ENCODE data around the gene ROBO3. TPM values are rescaled to one million over a fixed set of nuclear protein-coding genes. Genes with fewer than 3 reads are reported as not detected.

The ROBO3 gene
- total RNA-seq, 1 experiment from 2014 or later, result 1.3 TPM

- Histone ChIP-seq H2AFZ (no peak overlapping the region), H3K27ac (no peak overlapping the region), H3K36me3 (ENCODE audit: low read depth) (no peaks in the 10 kb centered on the region), H3K27me3 (ENCODE audit: insufficient read depth, low read depth) (peaks cover 16% of the 10 kb centered on the region; the same call in 1 of the 2 replicates), H3K4me2 (no peak overlapping the region), H4K20me1 (ENCODE audit: insufficient read depth) (no peaks in the 10 kb centered on the region), H3F3A (ENCODE audit: insufficient read depth, low read depth) (no peaks in the 10 kb centered on the region), H3K4me3 (no peak overlapping the region), H3K4me1 (replicated peaks; ENCODE audit: insufficient read depth) (no peaks in the 10 kb centered on the region), H3K9me2 (ENCODE audit: insufficient read depth) (no peaks in the 10 kb centered on the region), H3K9me3 (ENCODE audit: insufficient read depth, low read depth) (no peaks in the 10 kb centered on the region), H3K79me2 (ENCODE audit: low read depth) (no peaks in the 10 kb centered on the region)
- ChIA-PET POLR2A (ENCODE audit: unreplicated experiment) (no interaction called here), CTCF (no interaction called here)
- TF ChIP-seq EZH2 (IDR thresholded peaks at IDR 0.05; ENCODE audit: low read depth) (no peak), CTCF (conservative IDR thresholded peaks at IDR 0.05) (no peak)
- no TSS peak for BruUV-seq (replicated peaks)
- intact Hi-C loops (cut with micrococcal nuclease; ENCODE audit: unreplicated experiment), result no loop called here
- DNase-seq, result no peak
Measured at GRCh38 chr11:124891373-124891861, 26.2 kb downstream of the ROBO3 start.

GRCh38 chr11:124892146-124892545, 26.9 kb downstream of the ROBO3 start:
- Histone ChIP-seq H3K9me2 (ENCODE audit: insufficient read depth) (no peaks in the 10 kb centered on the region), H3K4me3 (no peak overlapping the region), H2AFZ (no peak overlapping the region), H3K79me2 (ENCODE audit: low read depth) (no peaks in the 10 kb centered on the region), H3F3A (ENCODE audit: insufficient read depth, low read depth) (no peaks in the 10 kb centered on the region), H3K27me3 (ENCODE audit: insufficient read depth, low read depth) (peaks cover 9% of the 10 kb centered on the region; the same call in 1 of the 2 replicates), H3K4me2 (no peak overlapping the region), H3K9me3 (ENCODE audit: insufficient read depth, low read depth) (no peaks in the 10 kb centered on the region), H3K4me1 (replicated peaks; ENCODE audit: insufficient read depth) (no peaks in the 10 kb centered on the region), H4K20me1 (ENCODE audit: insufficient read depth) (no peaks in the 10 kb centered on the region), H3K27ac (no peak overlapping the region), H3K36me3 (ENCODE audit: low read depth) (no peaks in the 10 kb centered on the region)
- CTCF ChIA-PET, result no interaction called here
- intact Hi-C loops (cut with micrococcal nuclease; ENCODE audit: unreplicated experiment), result no loop called here
- DNase-seq, result no peak
- no TSS peak for BruUV-seq (replicated peaks)
- POLR2A ChIA-PET (ENCODE audit: unreplicated experiment), result no interaction called here
- no peak for TF ChIP-seq CTCF (conservative IDR thresholded peaks at IDR 0.05)
- TF ChIP-seq EZH2 (IDR thresholded peaks at IDR 0.05; ENCODE audit: low read depth), result no peak

GRCh38 chr11:124892750-124893454, 27.7 kb downstream of the ROBO3 start:
- no peaks in the 10 kb centered on the region for H3K79me2 ChIP-seq (ENCODE audit: low read depth)
- POLR2A ChIA-PET (ENCODE audit: unreplicated experiment), result no interaction called here

More at GRCh38 chr11:124892750-124893454, 27.7 kb downstream of the ROBO3 start:
- Histone ChIP-seq H3K9me3 (ENCODE audit: insufficient read depth, low read depth) (no peaks in the 10 kb centered on the region), H3K4me2 (no peak overlapping the region), H3K4me3 (no peak overlapping the region), H3K27ac (no peak overlapping the region), H4K20me1 (ENCODE audit: insufficient read depth) (no peaks in the 10 kb centered on the region), H3K9me2 (ENCODE audit: insufficient read depth) (no peaks in the 10 kb centered on the region), H3K4me1 (replicated peaks; ENCODE audit: insufficient read depth) (peaks cover 3% of the 10 kb centered on the region; the same call in 1 of the 2 replicates), H3K36me3 (ENCODE audit: low read depth) (no peaks in the 10 kb centered on the region), H3K27me3 (ENCODE audit: insufficient read depth, low read depth) (peaks cover 1% of the 10 kb centered on the region; the same call in 1 of the 2 replicates), H3F3A (ENCODE audit: insufficient read depth, low read depth) (peaks cover 2% of the 10 kb centered on the region; the same call in 1 of the 2 replicates), H2AFZ (no peak overlapping the region)
- DNase-seq, result no peak
- TF ChIP-seq EZH2 (IDR thresholded peaks at IDR 0.05; ENCODE audit: low read depth), result no peak
- no peak for TF ChIP-seq CTCF (conservative IDR thresholded peaks at IDR 0.05)
- CTCF ChIA-PET, result interaction anchor here (0.5 kb wide), 1 partner anchor 561 kb away, joined by 3 read pairs; no protein-coding TSS in a partner anchor
- intact Hi-C loops (cut with micrococcal nuclease; ENCODE audit: unreplicated experiment), result no loop called here
- no TSS peak for BruUV-seq (replicated peaks)

All from PC-9 (cell line).